ENCODE measurements around the gene RHOV. TPM values are rescaled to one million over a fixed set of nuclear protein-coding genes. Genes with fewer than 3 reads are reported as not detected.
A peak's percentile ranks its signal among the peaks of the same experiment; 100 is the strongest.

The RHOV gene
- total RNA-seq, 1 donor from 2014 or later, result not detected

DNA sequence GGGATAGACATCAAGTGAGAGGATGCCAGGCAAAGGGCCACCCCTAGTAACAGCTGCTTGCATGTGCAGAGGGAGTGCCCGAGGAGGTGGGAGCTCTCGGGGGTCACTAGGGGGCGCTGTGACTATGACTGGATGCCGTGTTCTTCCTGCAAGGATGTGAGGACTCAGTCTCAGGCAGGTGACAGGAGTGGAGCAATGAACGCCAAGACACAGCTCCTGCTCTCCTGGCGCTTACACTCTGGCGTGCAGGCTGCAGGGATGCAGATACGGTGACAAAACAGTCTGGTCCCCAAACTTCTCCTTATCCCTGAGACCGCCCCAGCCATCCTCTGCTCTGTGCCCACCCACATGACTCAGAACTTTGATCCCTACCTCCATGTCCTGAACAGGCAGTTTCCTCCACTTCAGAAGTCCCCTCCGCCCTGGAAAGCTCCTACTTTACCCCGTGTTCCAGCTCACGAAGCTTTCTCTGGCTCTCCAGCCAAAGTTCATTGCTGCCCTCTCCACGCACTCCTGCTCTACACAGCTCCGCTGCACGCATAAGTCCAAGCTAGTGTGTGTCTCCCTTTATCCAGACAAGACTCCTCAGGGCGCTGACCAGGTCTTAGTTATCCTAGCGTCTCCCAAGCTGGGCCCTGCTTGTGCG lies 14.7 kb downstream of the RHOV start:
- H3K27me3 ChIP-seq, result no peaks in the 10 kb centered on the region
- DNase-seq (ENCODE audit: low spot score in 2 of 2), result peak in 1 of 2 donors; percentile 81
- no peaks in the 10 kb centered on the region for H3K4me1 ChIP-seq
- no peaks in the 10 kb centered on the region for H3K36me3 ChIP-seq
- TF ChIP-seq, protein P1, sequence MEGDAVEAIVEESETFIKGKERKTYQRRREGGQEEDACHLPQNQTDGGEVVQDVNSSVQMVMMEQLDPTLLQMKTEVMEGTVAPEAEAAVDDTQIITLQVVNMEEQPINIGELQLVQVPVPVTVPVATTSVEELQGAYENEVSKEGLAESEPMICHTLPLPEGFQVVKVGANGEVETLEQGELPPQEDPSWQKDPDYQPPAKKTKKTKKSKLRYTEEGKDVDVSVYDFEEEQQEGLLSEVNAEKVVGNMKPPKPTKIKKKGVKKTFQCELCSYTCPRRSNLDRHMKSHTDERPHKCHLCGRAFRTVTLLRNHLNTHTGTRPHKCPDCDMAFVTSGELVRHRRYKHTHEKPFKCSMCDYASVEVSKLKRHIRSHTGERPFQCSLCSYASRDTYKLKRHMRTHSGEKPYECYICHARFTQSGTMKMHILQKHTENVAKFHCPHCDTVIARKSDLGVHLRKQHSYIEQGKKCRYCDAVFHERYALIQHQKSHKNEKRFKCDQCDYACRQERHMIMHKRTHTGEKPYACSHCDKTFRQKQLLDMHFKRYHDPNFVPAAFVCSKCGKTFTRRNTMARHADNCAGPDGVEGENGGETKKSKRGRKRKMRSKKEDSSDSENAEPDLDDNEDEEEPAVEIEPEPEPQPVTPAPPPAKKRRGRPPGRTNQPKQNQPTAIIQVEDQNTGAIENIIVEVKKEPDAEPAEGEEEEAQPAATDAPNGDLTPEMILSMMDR (IDR thresholded peaks at IDR 0.05), result peak; percentile 37 to 63 (median 49)
- intact Hi-C loops (cut with DNase I), result loop anchor here (5.0 kb wide), 1 partner anchor 163 kb away; no protein-coding TSS in a partner anchor
- no peak overlapping the region for H3K4me3 ChIP-seq
- no peaks in the 10 kb centered on the region for H3K9me3 ChIP-seq
- H3K27ac ChIP-seq, result no peak overlapping the region

DNA sequence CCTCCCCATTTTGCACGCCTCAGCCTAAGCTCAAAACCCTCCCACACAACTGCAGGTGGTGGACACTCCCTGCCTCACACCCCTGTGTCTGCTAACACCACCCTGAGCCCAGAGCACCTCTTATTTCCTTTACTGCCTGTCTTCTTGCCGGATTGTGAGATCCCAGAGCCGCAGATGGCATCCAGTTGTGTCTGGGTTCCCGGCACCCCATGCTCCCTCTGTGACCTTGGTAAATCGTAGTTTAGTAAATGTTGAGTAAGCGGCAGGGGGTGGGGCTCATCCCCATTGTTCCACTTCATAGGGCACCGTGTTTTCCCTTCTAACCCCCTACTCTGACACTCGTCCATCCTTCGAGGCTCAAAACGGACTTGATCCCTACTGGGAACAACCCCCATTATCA lies 15.3 kb downstream of the RHOV start:
- no peak overlapping the region for H3K27ac ChIP-seq
- no peaks in the 10 kb centered on the region for H3K4me1 ChIP-seq
- no peaks in the 10 kb centered on the region for H3K9me3 ChIP-seq
- intact Hi-C loops (cut with DNase I), result loop anchor here (5.0 kb wide), 1 partner anchor 164 kb away; no protein-coding TSS in a partner anchor
- H3K27me3 ChIP-seq, result no peaks in the 10 kb centered on the region
- H3K4me3 ChIP-seq, result no peak overlapping the region
- no peak for DNase-seq (ENCODE audit: low spot score in 2 of 2)
- H3K36me3 ChIP-seq, result no peaks in the 10 kb centered on the region
- TF ChIP-seq, protein P1 (IDR thresholded peaks at IDR 0.05), result no peak

DNA sequence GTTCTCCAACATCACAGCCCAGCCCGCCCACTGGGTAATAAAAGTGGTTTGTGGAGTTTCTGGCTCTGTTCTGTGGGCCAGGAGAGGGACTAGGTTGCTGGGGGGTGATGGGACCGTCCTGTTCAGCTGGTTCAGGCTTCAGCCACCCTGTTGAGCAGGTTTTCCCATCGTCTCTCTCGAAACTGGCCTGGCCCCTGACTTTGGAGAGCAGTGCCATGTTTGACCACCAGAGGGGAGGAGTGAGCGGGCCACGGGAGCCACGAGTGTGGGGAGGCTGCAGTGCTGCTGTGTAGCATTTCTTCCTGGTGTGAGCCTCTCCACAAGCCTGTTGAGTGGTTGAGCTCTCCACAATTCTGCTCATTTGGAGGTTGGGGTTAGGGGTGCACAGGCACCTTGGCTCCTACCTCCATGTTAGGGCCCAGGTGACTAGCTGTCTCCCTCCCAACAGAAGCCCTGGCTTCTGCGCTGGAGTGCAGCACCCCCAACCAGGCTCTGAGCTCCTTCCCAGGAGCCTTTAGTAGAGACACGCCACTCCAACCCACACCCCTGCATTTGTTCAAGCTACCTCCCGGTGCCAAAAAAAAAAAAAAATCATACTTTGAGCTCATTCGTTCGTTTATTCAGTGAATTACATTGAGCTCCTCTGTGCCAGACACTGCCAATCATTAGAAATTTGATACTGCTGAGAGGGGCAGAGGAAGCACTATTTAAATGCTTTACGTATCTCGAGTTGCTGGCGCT lies 16.3 kb downstream of the RHOV start:
- intact Hi-C loops (cut with DNase I), result loop anchor here (1.0 to 5.0 kb wide), 3 partner anchors 37 to 327 kb away; partner anchors contain the start of gene VPS18
- TF ChIP-seq, protein P1 (IDR thresholded peaks at IDR 0.05), result peak; percentile 88 to 91 (median 91)
- no peaks in the 10 kb centered on the region for H3K27me3 ChIP-seq
- no peak overlapping the region for H3K27ac ChIP-seq
- H3K4me3 ChIP-seq, result no peak overlapping the region
- peak in 1 of 2 donors; percentile 82 for DNase-seq (ENCODE audit: low spot score in 2 of 2)
- H3K4me1 ChIP-seq, result no peaks in the 10 kb centered on the region
- no peaks in the 10 kb centered on the region for H3K36me3 ChIP-seq
- no peaks in the 10 kb centered on the region for H3K9me3 ChIP-seq

DNA sequence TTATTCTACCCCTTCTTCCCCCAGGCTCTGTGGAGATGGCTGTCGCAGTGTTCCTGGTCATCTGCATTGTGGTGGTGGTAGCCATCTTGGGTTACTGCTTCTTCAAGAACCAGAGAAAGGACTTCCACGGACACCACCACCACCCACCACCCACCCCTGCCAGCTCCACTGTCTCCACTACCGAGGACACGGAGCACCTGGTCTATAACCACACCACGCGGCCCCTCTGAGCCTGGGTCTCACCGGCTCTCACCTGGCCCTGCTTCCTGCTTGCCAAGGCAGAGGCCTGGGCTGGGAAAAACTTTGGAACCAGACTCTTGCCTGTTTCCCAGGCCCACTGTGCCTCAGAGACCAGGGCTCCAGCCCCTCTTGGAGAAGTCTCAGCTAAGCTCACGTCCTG lies 17.3 kb downstream of the RHOV start:
- intact Hi-C loops (cut with DNase I), result loop anchor here (1.0 to 5.0 kb wide), 3 partner anchors 38 to 328 kb away; partner anchors contain the start of gene VPS18
- no peaks in the 10 kb centered on the region for H3K9me3 ChIP-seq
- TF ChIP-seq, protein P1 (IDR thresholded peaks at IDR 0.05), result no peak
- no peaks in the 10 kb centered on the region for H3K27me3 ChIP-seq
- no peak for DNase-seq (ENCODE audit: low spot score in 2 of 2)
- H3K4me1 ChIP-seq, result no peaks in the 10 kb centered on the region
- H3K36me3 ChIP-seq, result no peaks in the 10 kb centered on the region
- no peak overlapping the region for H3K27ac ChIP-seq
- no peak overlapping the region for H3K4me3 ChIP-seq

DNA sequence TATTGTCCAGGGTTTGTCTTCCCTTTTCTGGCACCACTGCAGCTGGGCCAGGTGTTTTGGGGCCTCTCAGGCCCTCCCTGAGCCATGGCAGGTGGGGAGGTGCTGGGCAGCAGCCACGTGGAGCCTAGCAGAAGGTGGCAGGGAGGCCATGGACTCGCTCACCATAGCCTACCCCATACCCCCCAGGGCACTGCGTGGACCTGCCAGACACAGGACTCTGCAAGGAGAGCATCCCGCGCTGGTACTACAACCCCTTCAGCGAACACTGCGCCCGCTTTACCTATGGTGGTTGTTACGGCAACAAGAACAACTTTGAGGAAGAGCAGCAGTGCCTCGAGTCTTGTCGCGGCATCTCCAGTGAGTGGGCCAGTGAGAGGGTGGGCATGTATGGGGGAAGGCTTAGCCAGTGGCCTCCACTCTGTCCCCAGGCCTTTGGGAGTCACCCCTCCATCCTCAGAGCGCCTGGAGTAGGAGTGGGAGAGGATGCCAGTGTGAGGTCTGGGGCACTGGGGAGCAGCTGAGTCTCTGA lies 18.3 kb downstream of the RHOV start:
- TF ChIP-seq, protein P1 (IDR thresholded peaks at IDR 0.05), result no peak
- DNase-seq (ENCODE audit: low spot score in 2 of 2), result no peak
- H3K4me3 ChIP-seq, result no peak overlapping the region
- no peaks in the 10 kb centered on the region for H3K4me1 ChIP-seq
- no peaks in the 10 kb centered on the region for H3K9me3 ChIP-seq
- H3K27me3 ChIP-seq, result no peaks in the 10 kb centered on the region
- no peak overlapping the region for H3K27ac ChIP-seq
- intact Hi-C loops (cut with DNase I), result loop anchor here (5.0 kb wide), 1 partner anchor 167 kb away; no protein-coding TSS in a partner anchor
- no peaks in the 10 kb centered on the region for H3K36me3 ChIP-seq

Measured in ascending aorta (tissue), 2 donors.